Activated CD4-positive, CD25-positive, alpha-beta regulatory T cell treated with anti-CD3 and anti-CD28 coated beads, Interleukin-2, amount 50 U/mL, for 16 hours (primary cell): ENCODE measurements around the gene SELENOO.
"Not testable (repeated sequence)": the region's sequence is repeated elsewhere in the genome, so short reads cannot be mapped to it uniquely, and the experiment has no call there.

Experiments
- DNase-seq: peaks from one replicate; pipeline ENCODE4 v3.0.0-alpha.2; 2020; ENCODE audit warnings: low read depth, low spot score

SELENOO gene

GRCh38 chr22:50199251-50199721 lies 1.5 kb upstream of the SELENOO start:
- no peak for DNase-seq

GRCh38 chr22:50199829-50200460 lies 866 bp upstream of the SELENOO start:
- no peak for DNase-seq

GRCh38 chr22:50201191-50202129 lies 649 bp downstream of the SELENOO start:
- DNase-seq: no peak

GRCh38 chr22:50202130-50202666 lies 1.4 kb downstream of the SELENOO start:
- DNase-seq: no peak

GRCh38 chr22:50203288-50203687 lies 2.5 kb downstream of the SELENOO start:
- no peak for DNase-seq

- DNase-seq: no peak
Measured at GRCh38 chr22:50204571-50204970, 3.8 kb downstream of the SELENOO start.

- DNase-seq: not testable (repeated sequence)
Measured at GRCh38 chr22:50204998-50205397, 4.2 kb downstream of the SELENOO start.

- DNase-seq: no peak
Measured at GRCh38 chr22:50205781-50206569, 5.2 kb downstream of the SELENOO start.

- DNase-seq: no peak
Measured at GRCh38 chr22:50206599-50206998, 5.8 kb downstream of the SELENOO start.

GRCh38 chr22:50207383-50208140 lies 6.8 kb downstream of the SELENOO start:
- DNase-seq: no peak

GRCh38 chr22:50208430-50208938 lies 7.7 kb downstream of the SELENOO start:
- no peak for DNase-seq

GRCh38 chr22:50208939-50209892 lies 8.4 kb downstream of the SELENOO start:
- no peak for DNase-seq

GRCh38 chr22:50209893-50210292 lies 9.1 kb downstream of the SELENOO start:
- DNase-seq: no peak

- DNase-seq: no peak
Measured at GRCh38 chr22:50210378-50211139, 9.7 kb downstream of the SELENOO start.

GRCh38 chr22:50211147-50211546 lies 10.3 kb downstream of the SELENOO start:
- no peak for DNase-seq

- no peak for DNase-seq
Measured at GRCh38 chr22:50213263-50213662, 12.5 kb downstream of the SELENOO start.

GRCh38 chr22:50215297-50216054 lies 14.7 kb downstream of the SELENOO start:
- no peak for DNase-seq

GRCh38 chr22:50216055-50216683 lies 15.4 kb downstream of the SELENOO start:
- DNase-seq: no peak
